GM19324 (cell line): Measurements from ENCODE around the gene NDUFS1.
"Not testable (repeated sequence)": the region's sequence is repeated elsewhere in the genome, so short reads cannot be mapped to it uniquely, and the experiment has no call there.

Source experiments
- ATAC-seq: cut with Tn5 transposase; IDR thresholded peaks from one replicate; pipeline ENCODE4 v1.9.1; 2021; ENCODE audit warnings: mild to moderate bottlenecking, moderate library complexity; ENCODE audit not compliant: unreplicated experiment, low FRiP score

Gene NDUFS1

DNA sequence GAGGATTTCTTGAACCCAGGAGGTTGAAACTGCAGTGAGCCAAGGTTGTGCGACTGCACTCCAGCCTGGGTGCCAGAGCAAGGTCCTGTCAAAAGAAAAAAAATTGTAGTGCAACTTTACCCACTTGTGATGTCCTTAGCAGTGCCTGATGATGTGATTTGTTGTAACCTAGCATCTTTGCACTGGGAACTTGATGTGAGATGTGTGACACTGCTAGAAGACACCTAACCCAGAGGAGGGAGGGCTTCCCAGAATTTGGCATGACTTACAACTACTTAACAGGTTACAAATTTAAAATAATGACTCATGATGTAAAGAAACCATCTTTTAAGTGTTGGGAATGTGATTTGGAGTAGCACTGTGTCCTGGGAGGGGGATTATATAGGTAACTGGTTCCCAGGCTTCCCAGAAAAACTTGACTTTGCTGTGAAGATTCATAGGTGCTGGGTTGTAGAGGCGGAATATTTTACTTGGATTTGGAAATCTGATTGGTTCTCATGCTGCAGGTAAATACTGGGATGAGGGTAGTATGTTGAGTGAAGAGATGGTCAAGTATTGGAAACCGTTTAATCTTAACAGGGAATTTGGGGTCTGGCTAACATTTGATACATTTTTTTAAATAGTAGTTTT is 4.1 kb upstream of the NDUFS1 start:
- ATAC-seq: no peak

GRCh38 chr2:206162401-206162800 is 3.2 kb upstream of the NDUFS1 start:
- not testable (repeated sequence) for ATAC-seq

GRCh38 chr2:206160807-206161179 is 1.5 kb upstream of the NDUFS1 start:
- no peak for ATAC-seq

GRCh38 chr2:206160125-206160806 is 1.0 kb upstream of the NDUFS1 start:
- ATAC-seq: peak; percentile 65

- ATAC-seq: peak; percentile 24
Observed at GRCh38 chr2:206158563-206159345, 490 bp downstream of the NDUFS1 start.

DNA sequence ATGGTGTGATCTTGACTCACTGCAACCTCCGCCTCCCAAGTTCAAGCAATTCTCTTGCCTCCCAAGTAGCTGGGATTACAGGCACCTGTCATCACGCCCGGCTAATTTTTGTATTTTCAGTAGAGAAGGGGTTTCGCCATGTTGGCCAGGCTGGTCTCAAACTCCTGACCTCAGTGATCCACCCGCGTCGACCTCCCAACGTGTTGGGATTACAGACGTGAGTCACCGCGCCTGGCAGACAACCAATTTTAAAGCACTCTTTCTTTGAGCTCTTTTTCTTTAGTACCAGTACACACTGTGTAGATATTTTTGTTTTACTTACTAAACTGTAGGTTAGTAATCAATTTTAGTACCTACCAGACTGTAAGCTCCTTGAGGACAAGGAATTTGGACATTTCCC is 2.2 kb downstream of the NDUFS1 start:
- ATAC-seq: not testable (repeated sequence)

DNA sequence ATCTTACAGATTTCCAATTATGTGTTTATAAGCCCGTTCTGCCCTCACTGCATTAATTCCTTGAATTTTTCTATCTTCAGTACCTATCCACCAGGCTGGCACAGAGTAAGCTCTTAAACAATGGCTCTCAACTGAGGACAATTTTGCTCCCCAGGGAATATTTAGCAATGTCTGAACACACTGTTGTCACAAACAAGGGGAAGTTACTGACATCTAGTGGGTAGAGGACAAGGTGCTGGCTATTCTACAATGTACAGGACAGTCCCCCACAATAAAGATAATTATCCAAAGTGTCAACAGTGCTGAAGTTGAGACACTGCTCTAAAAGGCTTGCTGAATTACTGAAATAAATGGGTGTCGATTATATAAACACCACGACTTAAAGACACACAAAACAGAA is 5.0 kb downstream of the NDUFS1 start:
- no peak for ATAC-seq

DNA sequence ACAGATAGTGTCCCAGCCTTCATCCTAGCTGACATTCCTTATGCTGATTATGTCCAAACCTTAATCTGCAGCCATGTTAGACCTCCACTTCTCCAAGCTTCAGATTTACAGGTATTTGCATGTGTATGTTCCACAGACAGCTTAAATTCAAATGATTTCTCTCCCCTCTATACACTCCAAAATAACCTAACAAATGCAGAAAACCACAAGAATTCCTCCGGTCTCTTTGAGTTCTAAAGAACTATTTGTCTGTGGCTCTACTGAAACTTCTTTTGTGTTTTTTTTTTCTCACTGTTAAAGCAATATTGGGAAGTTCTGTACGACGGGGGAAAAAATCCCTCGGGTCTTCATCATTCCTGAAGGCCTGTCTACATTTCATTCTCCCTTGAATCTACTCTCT is 8.6 kb downstream of the NDUFS1 start:
- no peak for ATAC-seq

- no peak for ATAC-seq
Observed at GRCh38 chr2:206150168-206150567, 9.1 kb downstream of the NDUFS1 start.

GRCh38 chr2:206149330-206149729 is 9.9 kb downstream of the NDUFS1 start:
- no peak for ATAC-seq

GRCh38 chr2:206145665-206146064 is 13.6 kb downstream of the NDUFS1 start:
- no peak for ATAC-seq

DNA sequence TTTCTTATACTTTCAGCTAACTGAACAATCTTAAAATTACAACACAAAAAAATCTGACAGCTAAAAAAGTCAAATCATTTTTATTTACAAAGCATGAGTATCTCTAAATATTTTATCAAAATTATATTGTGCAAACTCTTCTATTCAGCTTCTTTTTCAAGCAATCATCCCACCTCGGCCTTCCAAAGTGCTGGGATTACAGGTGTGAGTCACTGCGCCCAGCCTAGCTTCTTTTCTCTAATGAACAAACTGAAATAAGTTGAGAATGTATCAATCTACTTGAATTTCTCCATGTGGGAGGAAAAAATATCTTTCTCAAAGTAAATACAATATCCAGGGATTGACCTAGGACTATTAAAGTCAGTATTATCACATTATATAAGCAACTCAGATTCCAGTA is 14.9 kb downstream of the NDUFS1 start:
- no peak for ATAC-seq

GRCh38 chr2:206143451-206143850 is 15.8 kb downstream of the NDUFS1 start:
- no peak for ATAC-seq

DNA sequence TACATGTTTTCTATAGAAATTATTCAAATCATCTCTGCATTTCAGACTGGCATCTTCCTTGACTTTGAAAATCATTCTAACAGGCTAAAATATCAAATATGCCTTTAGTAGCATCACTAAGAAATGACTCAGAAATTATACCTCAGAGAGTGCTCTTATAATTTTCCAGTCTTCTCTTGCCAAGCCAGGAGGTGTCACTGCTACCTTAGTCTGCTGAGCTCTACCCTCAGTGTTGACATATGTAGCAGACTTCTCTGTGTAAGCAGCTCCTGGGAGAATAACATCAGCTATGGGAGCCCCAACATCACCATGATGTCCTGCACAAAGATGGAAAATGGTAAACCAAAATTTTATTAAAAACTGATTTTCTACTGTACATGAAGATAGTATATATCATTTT is 31.6 kb downstream of the NDUFS1 start:
- no peak for ATAC-seq

DNA sequence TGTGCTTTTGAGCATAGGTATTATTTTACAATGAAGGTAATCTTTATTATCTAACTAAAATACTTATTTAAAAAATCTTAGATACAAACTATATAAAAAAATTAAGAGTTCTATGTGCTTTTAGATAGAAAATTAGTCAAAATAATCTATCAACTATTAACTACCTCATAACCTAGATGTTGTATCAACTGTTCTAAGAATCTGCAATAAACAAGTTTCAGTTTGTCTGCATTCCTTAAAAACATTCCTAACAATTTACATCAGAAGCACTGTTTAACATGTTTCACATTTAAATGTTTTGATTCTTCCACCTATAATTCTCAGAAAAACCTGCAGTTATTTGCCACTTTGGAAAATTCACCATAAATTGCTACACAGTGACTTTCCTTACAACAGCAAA is 33.3 kb downstream of the NDUFS1 start:
- no peak for ATAC-seq

DNA sequence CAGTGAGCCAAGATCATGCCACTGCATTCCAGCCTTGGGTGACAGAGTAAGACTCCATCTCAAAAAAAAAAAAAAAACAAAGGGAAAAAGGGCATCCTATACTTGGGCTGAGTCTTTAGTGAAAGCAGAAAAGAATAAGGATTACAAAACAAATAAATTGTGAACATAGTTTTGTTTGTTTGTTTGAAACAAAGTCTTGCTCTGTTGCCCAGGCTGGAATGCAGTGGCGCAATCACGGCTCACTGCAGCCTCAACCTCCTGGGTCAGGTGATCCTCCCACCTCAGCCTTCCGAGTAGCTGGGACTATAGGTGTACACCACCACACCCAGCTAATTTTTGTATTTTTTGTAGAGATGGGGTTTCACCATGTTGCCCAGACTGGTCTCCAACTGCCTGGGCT is 36.7 kb downstream of the NDUFS1 start:
- not testable (repeated sequence) for ATAC-seq

DNA sequence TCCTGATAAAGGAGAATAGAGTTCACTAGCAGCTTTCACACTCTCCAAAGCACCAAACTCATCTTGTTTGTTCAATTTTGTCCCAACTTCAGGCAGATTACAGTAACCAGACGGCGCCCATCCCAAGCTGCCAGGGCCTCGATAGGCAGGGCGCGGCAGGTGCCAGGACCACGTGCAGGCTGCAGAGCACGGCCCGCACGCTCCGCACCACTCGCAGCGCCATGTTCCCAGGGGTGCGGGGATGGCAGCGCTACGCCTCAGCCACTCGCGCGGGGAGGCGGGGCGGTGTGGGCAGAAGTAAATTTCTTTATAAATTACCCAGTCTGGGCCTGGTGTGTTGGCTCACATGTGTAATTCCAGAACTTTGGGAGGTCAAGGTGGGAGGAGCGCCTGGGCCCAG is 43.0 kb downstream of the NDUFS1 start:
- ATAC-seq: no peak

GRCh38 chr2:206115026-206115578 is 44.1 kb downstream of the NDUFS1 start:
- no peak for ATAC-seq

- ATAC-seq: no peak
Observed at GRCh38 chr2:206112846-206113547, 46.2 kb downstream of the NDUFS1 start.

DNA sequence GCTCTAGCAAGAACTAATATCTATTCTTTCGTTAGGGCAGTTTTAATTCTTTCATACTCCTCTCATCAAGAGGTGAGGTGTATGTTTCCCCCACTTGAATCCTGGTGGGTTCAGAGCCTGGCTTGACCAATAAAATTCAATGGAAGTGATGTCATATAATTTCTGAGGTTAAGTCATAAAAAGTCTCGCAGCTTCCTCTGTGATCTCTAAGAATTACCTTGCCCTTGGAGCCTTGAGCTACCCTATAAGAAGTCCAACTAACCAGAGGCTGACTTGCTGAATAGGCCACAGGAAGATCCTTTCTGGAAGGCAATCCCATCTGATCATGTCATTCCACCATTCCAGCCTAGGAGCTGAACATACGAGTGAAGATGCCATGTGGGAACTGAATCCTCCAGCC is 47.1 kb downstream of the NDUFS1 start:
- no peak for ATAC-seq

DNA sequence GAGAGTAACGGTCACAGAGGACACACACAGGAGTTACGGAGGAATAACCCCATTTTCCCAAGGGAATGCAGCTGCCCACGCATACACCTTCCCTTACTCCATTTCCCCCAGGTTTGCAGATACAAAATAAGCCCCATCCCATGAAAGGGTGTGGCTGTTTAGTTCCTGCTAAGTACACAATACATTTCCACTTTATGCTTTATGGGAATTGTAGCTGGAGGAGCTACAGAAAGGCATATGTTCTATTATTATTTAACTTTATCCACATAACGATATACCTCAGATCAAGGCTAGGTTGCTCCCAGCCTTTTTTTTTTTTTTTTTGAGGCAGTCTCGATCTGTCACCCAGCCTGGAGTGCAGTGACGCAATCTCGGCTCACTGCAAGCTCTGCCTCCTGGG is 50.5 kb downstream of the NDUFS1 start:
- ATAC-seq: no peak
